ENCODE data around the gene OR4C3. TPM values are rescaled to one million over a fixed set of nuclear protein-coding genes. Genes with fewer than 3 reads are reported as not detected.

The OR4C3 gene
- total and polyA plus RNA-seq, 2 donors (not counting 1 experiment from before 2014, with no cell fraction given) = not detected

- CTCF ChIA-PET = no interaction called here
- no peaks in the 10 kb centered on the region for H3K36me3 ChIP-seq (replicated peaks in 1 of 2; ENCODE audit: control extremely low read depth in 1 of 2, control insufficient read depth in 1 of 2, extremely low read depth in 1 of 2, insufficient read depth in 2 of 2, low read length in 1 of 2)
- no peaks in the 10 kb centered on the region for H3K79me2 ChIP-seq (ENCODE audit: control insufficient read depth, insufficient read depth, low read length)
- Mint-ChIP-seq H3K9me3 (ENCODE audit: insufficient read depth) (no peaks in the 10 kb centered on the region), H3K4me3 (no peak within 1 kb of the TSS), H3K27me3 (no peaks in the 10 kb centered on the region), H3K4me1 (no peaks in the 10 kb centered on the region), H3K27ac (no peak within 1 kb of the TSS)
- H3K4me1 ChIP-seq (ENCODE audit: control insufficient read depth in 2 of 2, insufficient read depth in 2 of 2, low read length in 2 of 2) = no peaks in the 10 kb centered on the region
- H3K9me3 ChIP-seq (ENCODE audit: control extremely low read depth in 1 of 3, control insufficient read depth in 2 of 3, insufficient read depth in 1 of 3, low read length in 2 of 3) = peaks cover 0 to 3% (median 0%) of the 10 kb centered on the region in 3 donors
- ATAC-seq (ENCODE audit: low read depth) (no peak), DNase-seq (no peak)
- WGBS (ENCODE audit: insufficient coverage) = 87% methylated on average over 2 of the region's 2 CpGs
- H4K20me1 ChIP-seq (ENCODE audit: control insufficient read depth, insufficient read depth, low read length, poor library complexity, severe bottlenecking) = no peaks in the 10 kb centered on the region
- no peak for TF ChIP-seq EZH2 (IDR thresholded peaks at IDR 0.05; ENCODE audit: borderline replicate concordance, insufficient read depth, low read depth, low read length, poor library complexity, severe bottlenecking)
- TF ChIP-seq, protein P1, sequence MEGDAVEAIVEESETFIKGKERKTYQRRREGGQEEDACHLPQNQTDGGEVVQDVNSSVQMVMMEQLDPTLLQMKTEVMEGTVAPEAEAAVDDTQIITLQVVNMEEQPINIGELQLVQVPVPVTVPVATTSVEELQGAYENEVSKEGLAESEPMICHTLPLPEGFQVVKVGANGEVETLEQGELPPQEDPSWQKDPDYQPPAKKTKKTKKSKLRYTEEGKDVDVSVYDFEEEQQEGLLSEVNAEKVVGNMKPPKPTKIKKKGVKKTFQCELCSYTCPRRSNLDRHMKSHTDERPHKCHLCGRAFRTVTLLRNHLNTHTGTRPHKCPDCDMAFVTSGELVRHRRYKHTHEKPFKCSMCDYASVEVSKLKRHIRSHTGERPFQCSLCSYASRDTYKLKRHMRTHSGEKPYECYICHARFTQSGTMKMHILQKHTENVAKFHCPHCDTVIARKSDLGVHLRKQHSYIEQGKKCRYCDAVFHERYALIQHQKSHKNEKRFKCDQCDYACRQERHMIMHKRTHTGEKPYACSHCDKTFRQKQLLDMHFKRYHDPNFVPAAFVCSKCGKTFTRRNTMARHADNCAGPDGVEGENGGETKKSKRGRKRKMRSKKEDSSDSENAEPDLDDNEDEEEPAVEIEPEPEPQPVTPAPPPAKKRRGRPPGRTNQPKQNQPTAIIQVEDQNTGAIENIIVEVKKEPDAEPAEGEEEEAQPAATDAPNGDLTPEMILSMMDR (IDR thresholded peaks at IDR 0.05) = no peak
- H3K4me3 ChIP-seq (ENCODE audit: control extremely low read depth in 1 of 5, extremely low read depth in 1 of 5, insufficient read depth in 1 of 5, low read depth in 2 of 5, low read length in 4 of 5) = no peak within 1 kb of the TSS
- H2AFZ ChIP-seq (ENCODE audit: insufficient read depth, low read depth, low read length, poor library complexity, severe bottlenecking) = no peak within 1 kb of the TSS
- H3K9ac ChIP-seq (ENCODE audit: low read length) = no peak within 1 kb of the TSS
- intact Hi-C loops (cut with micrococcal nuclease) = no loop called here
- POLR2A ChIA-PET = no interaction called here
- H3K27ac ChIP-seq (ENCODE audit: low read length in 2 of 2) = no peak within 1 kb of the TSS
- no peak within 1 kb of the TSS for H3K4me2 ChIP-seq (replicated peaks; ENCODE audit: low read depth, low read length, poor library complexity, severe bottlenecking)
- H3K27me3 ChIP-seq (replicated peaks in 1 of 4; ENCODE audit: control extremely low read depth in 1 of 4, control insufficient read depth in 3 of 4, insufficient read depth in 4 of 4, low read length in 3 of 4) = no peaks in the 10 kb centered on the region
These were observed 41.6 kb downstream of the OR4C3 start, which contains the start of gene OR4C5 for GRCh38 chr11:48366365-48366764. Gene OR4C5, minus strand, starts transcription at chr11:48366465. Its CDS starts 0 bp downstream, at chr11:48366465.

Other genes starting within 250 kb of the OR4C3 start
- gene OR4B1, start 108.1 kb upstream of the OR4C3 start, total RNA-seq = not detected in 2 replicates
- not detected in 2 replicates for gene OR4B1, start 108.1 kb upstream of the OR4C3 start, polyA plus RNA-seq
- gene OR4X2, start 79.8 kb upstream of the OR4C3 start, total RNA-seq = not detected in 2 replicates
- gene OR4X2, start 79.8 kb upstream of the OR4C3 start, polyA plus RNA-seq = not detected in 2 replicates
- gene OR4X1, start 61.1 kb upstream of the OR4C3 start, total RNA-seq = not detected in 2 replicates
- not detected in 2 replicates for gene OR4X1, start 61.1 kb upstream of the OR4C3 start, polyA plus RNA-seq
- not detected in 2 replicates for gene OR4S1, start 18.7 kb upstream of the OR4C3 start, total RNA-seq
- gene OR4S1, start 18.7 kb upstream of the OR4C3 start, polyA plus RNA-seq = not detected in 2 replicates
- gene OR4C5, start 41.5 kb downstream of the OR4C3 start, total RNA-seq = not detected in 2 replicates
- not detected in 2 replicates for gene OR4C5, start 41.5 kb downstream of the OR4C3 start, polyA plus RNA-seq
- gene OR4A47, start 163.9 kb downstream of the OR4C3 start, total RNA-seq = not detected in 2 replicates
- not detected in 2 replicates for gene OR4A47, start 163.9 kb downstream of the OR4C3 start, polyA plus RNA-seq

Data from B cell (primary cell).